ENCODE data around the gene PROX1. TPM values are rescaled to one million over a fixed set of nuclear protein-coding genes. Genes with fewer than 3 reads are reported as not detected.

Gene PROX1
- total RNA-seq, 1 donor from 2014 or later = 4.8 TPM

GRCh38 chr1:214008791-214009422, 21.1 kb downstream of the PROX1 start:
- Mint-ChIP-seq H3K36me3 (ENCODE audit: low read depth, unreplicated experiment) (peaks cover 2% of the 10 kb centered on the region), H3K4me1 (ENCODE audit: low read depth, unreplicated experiment) (no peaks in the 10 kb centered on the region), H3K4me3 (ENCODE audit: unreplicated experiment) (no peak overlapping the region), H3K27ac (ENCODE audit: unreplicated experiment) (no peak overlapping the region), H3K27me3 (ENCODE audit: low read depth, unreplicated experiment) (peaks cover 4% of the 10 kb centered on the region), H3K9me3 (ENCODE audit: unreplicated experiment) (no peaks in the 10 kb centered on the region)
- Histone ChIP-seq H3K27ac (ENCODE audit: low read depth, low read length) (no peak overlapping the region), H3K79me2 (ENCODE audit: insufficient read depth, low read length) (no peaks in the 10 kb centered on the region), H3K27me3 (ENCODE audit: insufficient read depth, low read length) (peaks cover 2% of the 10 kb centered on the region), H3K9ac (ENCODE audit: low read length) (no peak overlapping the region), H3K36me3 (ENCODE audit: insufficient read depth, low read length) (no peaks in the 10 kb centered on the region), H3K9me3 (ENCODE audit: insufficient read depth, low read depth, low read length) (no peaks in the 10 kb centered on the region), H4K20me1 (ENCODE audit: insufficient read depth, low read length) (no peaks in the 10 kb centered on the region), H3K4me3 (ENCODE audit: insufficient read depth, low read depth, low read length) (no peak overlapping the region), H2AFZ (ENCODE audit: low read depth, low read length) (no peak overlapping the region), H3K4me1 (ENCODE audit: insufficient read depth, low read length) (no peaks in the 10 kb centered on the region), H3K4me2 (ENCODE audit: low read length) (no peak overlapping the region)
- DNase-seq (ENCODE audit: low read depth) = no peak
- no peak for FAIRE-seq
- no peak for TF ChIP-seq EZH2 (IDR thresholded peaks at IDR 0.05; ENCODE audit: insufficient read depth, low read length)
- TF ChIP-seq CTCF (IDR thresholded peaks at IDR 0.05; ENCODE audit: insufficient read depth, low read depth, low read length) = no peak

GRCh38 chr1:214009423-214010196, 21.8 kb downstream of the PROX1 start:
- Histone ChIP-seq H3K79me2 (ENCODE audit: insufficient read depth, low read length) (no peaks in the 10 kb centered on the region), H3K9me3 (ENCODE audit: insufficient read depth, low read depth, low read length) (no peaks in the 10 kb centered on the region), H3K9ac (ENCODE audit: low read length) (no peak overlapping the region), H2AFZ (ENCODE audit: low read depth, low read length) (no peak overlapping the region), H3K4me3 (ENCODE audit: insufficient read depth, low read depth, low read length) (no peak overlapping the region), H3K27ac (ENCODE audit: low read depth, low read length) (no peak overlapping the region), H4K20me1 (ENCODE audit: insufficient read depth, low read length) (no peaks in the 10 kb centered on the region), H3K4me1 (ENCODE audit: insufficient read depth, low read length) (no peaks in the 10 kb centered on the region), H3K4me2 (ENCODE audit: low read length) (no peak overlapping the region), H3K36me3 (ENCODE audit: insufficient read depth, low read length) (no peaks in the 10 kb centered on the region), H3K27me3 (ENCODE audit: insufficient read depth, low read length) (peaks cover 2% of the 10 kb centered on the region)
- Mint-ChIP-seq H3K4me1 (ENCODE audit: low read depth, unreplicated experiment) (no peaks in the 10 kb centered on the region), H3K4me3 (ENCODE audit: unreplicated experiment) (no peak overlapping the region), H3K9me3 (ENCODE audit: unreplicated experiment) (no peaks in the 10 kb centered on the region), H3K27ac (ENCODE audit: unreplicated experiment) (no peak overlapping the region), H3K27me3 (ENCODE audit: low read depth, unreplicated experiment) (peaks cover 4% of the 10 kb centered on the region), H3K36me3 (ENCODE audit: low read depth, unreplicated experiment) (peaks cover 2% of the 10 kb centered on the region)
- FAIRE-seq (no peak), DNase-seq (ENCODE audit: low read depth) (no peak)
- TF ChIP-seq CTCF (IDR thresholded peaks at IDR 0.05; ENCODE audit: insufficient read depth, low read depth, low read length) (no peak), EZH2 (IDR thresholded peaks at IDR 0.05; ENCODE audit: insufficient read depth, low read length) (no peak)

- no peaks in the 10 kb centered on the region for H4K20me1 ChIP-seq (ENCODE audit: insufficient read depth, low read length)
- H3K9ac ChIP-seq (ENCODE audit: low read length) = no peak overlapping the region
- H3K27ac Mint-ChIP-seq (ENCODE audit: unreplicated experiment) = no peak overlapping the region
- no peaks in the 10 kb centered on the region for H3K79me2 ChIP-seq (ENCODE audit: insufficient read depth, low read length)
- H3K9me3 ChIP-seq (ENCODE audit: insufficient read depth, low read depth, low read length) = no peaks in the 10 kb centered on the region
- H3K4me2 ChIP-seq (ENCODE audit: low read length) = no peak overlapping the region
- no peak overlapping the region for H2AFZ ChIP-seq (ENCODE audit: low read depth, low read length)
- H3K36me3 Mint-ChIP-seq (ENCODE audit: low read depth, unreplicated experiment) = peaks cover 2% of the 10 kb centered on the region
- no peaks in the 10 kb centered on the region for H3K4me1 ChIP-seq (ENCODE audit: insufficient read depth, low read length)
- no peak for DNase-seq (ENCODE audit: low read depth)
- peaks cover 2% of the 10 kb centered on the region for H3K27me3 ChIP-seq (ENCODE audit: insufficient read depth, low read length)
- H3K4me3 ChIP-seq (ENCODE audit: insufficient read depth, low read depth, low read length) = no peak overlapping the region
- TF ChIP-seq EZH2 (IDR thresholded peaks at IDR 0.05; ENCODE audit: insufficient read depth, low read length) (no peak), CTCF (IDR thresholded peaks at IDR 0.05; ENCODE audit: insufficient read depth, low read depth, low read length) (no peak)
- no peaks in the 10 kb centered on the region for H3K36me3 ChIP-seq (ENCODE audit: insufficient read depth, low read length)
- no peaks in the 10 kb centered on the region for H3K4me1 Mint-ChIP-seq (ENCODE audit: low read depth, unreplicated experiment)
- H3K27ac ChIP-seq (ENCODE audit: low read depth, low read length) = no peak overlapping the region
- H3K27me3 Mint-ChIP-seq (ENCODE audit: low read depth, unreplicated experiment) = peaks cover 4% of the 10 kb centered on the region
- no peak overlapping the region for H3K4me3 Mint-ChIP-seq (ENCODE audit: unreplicated experiment)
- H3K9me3 Mint-ChIP-seq (ENCODE audit: unreplicated experiment) = no peaks in the 10 kb centered on the region
- no peak for FAIRE-seq
These were observed 22.4 kb downstream of the PROX1 start for GRCh38 chr1:214010197-214010573.
